ENCODE measurements around the gene ME1. TPM values are rescaled to one million over a fixed set of nuclear protein-coding genes. Genes with fewer than 3 reads are reported as not detected.
"Not testable (repeated sequence)": the region's sequence is repeated elsewhere in the genome, so short reads cannot be mapped to it uniquely, and the experiment has no call there.

The ME1 gene
- total and polyA plus RNA-seq, 7 experiments from 2014 or later, result 0.19 to 0.49 (median 0.29) TPM; not detected in 3

GRCh38 chr6:83308833-83309232 lies 122.0 kb downstream of the ME1 start:
- Histone ChIP-seq H3K27ac (ENCODE audit: low read depth, low read length) (no peak overlapping the region), H3K9me3 (ENCODE audit: control insufficient read depth in 2 of 3, low read length in 3 of 3) (no peaks in the 10 kb centered on the region), H3K4me1 (ENCODE audit: control insufficient read depth in 2 of 2, insufficient read depth in 2 of 2, low read length in 2 of 2) (no peaks in the 10 kb centered on the region), H3K4me3 (ENCODE audit: low read length) (no peak overlapping the region), H3K36me3 (ENCODE audit: control insufficient read depth in 2 of 3, insufficient read depth in 3 of 3, low read length in 3 of 3) (no peaks in the 10 kb centered on the region), H3K27me3 (ENCODE audit: control insufficient read depth in 2 of 2, insufficient read depth in 2 of 2, low read length in 2 of 2) (no peaks in the 10 kb centered on the region)
- no peak for ATAC-seq
- intact Hi-C loops (cut with micrococcal nuclease), result no loop called here
- ChIA-PET CTCF (no interaction called here), POLR2A (no interaction called here)
- peaks cover 0 to 19% (median 5%) of the 10 kb centered on the region in 5 donors for H3K27me3 Mint-ChIP-seq
- H3K9me3 Mint-ChIP-seq, result peaks cover 0 to 1% (median 0%) of the 10 kb centered on the region in 11 donors
- H3K4me1 Mint-ChIP-seq, result peaks cover 0 to 11% (median 0%) of the 10 kb centered on the region in 7 donors
- no peaks in the 10 kb centered on the region for H3K36me3 Mint-ChIP-seq
- DNase-seq, result no peak
- H3K4me3 Mint-ChIP-seq, result no peak overlapping the region
- no peak overlapping the region for H3K27ac Mint-ChIP-seq

GRCh38 chr6:83307849-83308248 lies 123.0 kb downstream of the ME1 start:
- Histone ChIP-seq H3K27me3 (ENCODE audit: control insufficient read depth in 2 of 2, insufficient read depth in 2 of 2, low read length in 2 of 2) (no peaks in the 10 kb centered on the region), H3K27ac (ENCODE audit: low read depth, low read length) (no peak overlapping the region), H3K4me3 (ENCODE audit: low read length) (no peak overlapping the region), H3K4me1 (ENCODE audit: control insufficient read depth in 2 of 2, insufficient read depth in 2 of 2, low read length in 2 of 2) (no peaks in the 10 kb centered on the region), H3K9me3 (ENCODE audit: control insufficient read depth in 2 of 3, low read length in 3 of 3) (no peaks in the 10 kb centered on the region), H3K36me3 (ENCODE audit: control insufficient read depth in 2 of 3, insufficient read depth in 3 of 3, low read length in 3 of 3) (no peaks in the 10 kb centered on the region)
- H3K27ac Mint-ChIP-seq, result no peak overlapping the region
- no peaks in the 10 kb centered on the region for H3K36me3 Mint-ChIP-seq
- POLR2A ChIA-PET, result no interaction called here
- H3K4me3 Mint-ChIP-seq, result no peak overlapping the region
- DNase-seq (no peak), ATAC-seq (no peak)
- H3K9me3 Mint-ChIP-seq, result peaks cover 0 to 1% (median 0%) of the 10 kb centered on the region in 11 donors
- peaks cover 0 to 19% (median 5%) of the 10 kb centered on the region in 5 donors for H3K27me3 Mint-ChIP-seq
- intact Hi-C loops (cut with micrococcal nuclease), result no loop called here
- H3K4me1 Mint-ChIP-seq, result peaks cover 0 to 8% (median 0%) of the 10 kb centered on the region in 7 donors
- CTCF ChIA-PET, result no interaction called here

GRCh38 chr6:83303426-83303825 lies 127.4 kb downstream of the ME1 start:
- Mint-ChIP-seq H3K36me3 (no peaks in the 10 kb centered on the region), H3K27ac (no peak overlapping the region), H3K9me3 (peaks cover 0 to 5% (median 1%) of the 10 kb centered on the region in 11 donors), H3K4me1 (no peaks in the 10 kb centered on the region), H3K27me3 (peaks cover 2 to 19% (median 10%) of the 10 kb centered on the region in 5 donors), H3K4me3 (no peak overlapping the region)
- intact Hi-C loops (cut with micrococcal nuclease), result no loop called here
- ChIA-PET POLR2A (no interaction called here), CTCF (no interaction called here)
- ATAC-seq (no peak), DNase-seq (no peak)
- no peaks in the 10 kb centered on the region for H3K36me3 ChIP-seq (ENCODE audit: control insufficient read depth in 2 of 3, insufficient read depth in 3 of 3, low read length in 3 of 3)
- no peak overlapping the region for H3K27ac ChIP-seq (ENCODE audit: low read depth, low read length)
- no peak overlapping the region for H3K4me3 ChIP-seq (ENCODE audit: low read length)
- H3K9me3 ChIP-seq (ENCODE audit: control insufficient read depth in 2 of 3, low read length in 3 of 3), result no peaks in the 10 kb centered on the region
- no peaks in the 10 kb centered on the region for H3K4me1 ChIP-seq (ENCODE audit: control insufficient read depth in 2 of 2, insufficient read depth in 2 of 2, low read length in 2 of 2)
- H3K27me3 ChIP-seq (ENCODE audit: control insufficient read depth in 2 of 2, insufficient read depth in 2 of 2, low read length in 2 of 2), result no peaks in the 10 kb centered on the region

GRCh38 chr6:83294676-83295075 lies 136.2 kb downstream of the ME1 start:
- H3K27ac ChIP-seq (ENCODE audit: low read depth, low read length), result no peak overlapping the region
- Mint-ChIP-seq H3K9me3 (peaks cover 0 to 11% (median 1%) of the 10 kb centered on the region in 11 donors), H3K27me3 (peaks cover 2 to 30% (median 16%) of the 10 kb centered on the region in 5 donors), H3K36me3 (peaks cover 0 to 9% (median 0%) of the 10 kb centered on the region in 5 donors), H3K27ac (no peak overlapping the region), H3K4me1 (peaks cover 0 to 8% (median 0%) of the 10 kb centered on the region in 7 donors), H3K4me3 (no peak overlapping the region)
- intact Hi-C loops (cut with micrococcal nuclease), result no loop called here
- no peaks in the 10 kb centered on the region for H3K4me1 ChIP-seq (ENCODE audit: control insufficient read depth in 2 of 2, insufficient read depth in 2 of 2, low read length in 2 of 2)
- H3K36me3 ChIP-seq (ENCODE audit: control insufficient read depth in 2 of 3, insufficient read depth in 3 of 3, low read length in 3 of 3), result no peaks in the 10 kb centered on the region
- ChIA-PET CTCF (no interaction called here), POLR2A (no interaction called here)
- no peak overlapping the region for H3K4me3 ChIP-seq (ENCODE audit: low read length)
- no peaks in the 10 kb centered on the region for H3K27me3 ChIP-seq (ENCODE audit: control insufficient read depth in 2 of 2, insufficient read depth in 2 of 2, low read length in 2 of 2)
- DNase-seq (no peak), ATAC-seq (no peak)
- H3K9me3 ChIP-seq (ENCODE audit: control insufficient read depth in 2 of 3, low read length in 3 of 3), result no peaks in the 10 kb centered on the region

- H3K27ac ChIP-seq (ENCODE audit: low read depth, low read length), result no peak overlapping the region
- no peak overlapping the region for H3K4me3 ChIP-seq (ENCODE audit: low read length)
- Mint-ChIP-seq H3K4me1 (peaks cover 0 to 8% (median 0%) of the 10 kb centered on the region in 7 donors), H3K27me3 (peaks cover 0 to 30% (median 16%) of the 10 kb centered on the region in 5 donors), H3K9me3 (peaks cover 0 to 11% (median 1%) of the 10 kb centered on the region in 11 donors), H3K27ac (no peak overlapping the region), H3K36me3 (peaks cover 0 to 9% (median 0%) of the 10 kb centered on the region in 5 donors), H3K4me3 (no peak overlapping the region)
- intact Hi-C loops (cut with micrococcal nuclease), result no loop called here
- ATAC-seq, result no peak
- H3K27me3 ChIP-seq (ENCODE audit: control insufficient read depth in 2 of 2, insufficient read depth in 2 of 2, low read length in 2 of 2), result no peaks in the 10 kb centered on the region
- ChIA-PET POLR2A (no interaction called here), CTCF (no interaction called here)
- H3K9me3 ChIP-seq (ENCODE audit: control insufficient read depth in 2 of 3, low read length in 3 of 3), result no peaks in the 10 kb centered on the region
- no peaks in the 10 kb centered on the region for H3K36me3 ChIP-seq (ENCODE audit: control insufficient read depth in 2 of 3, insufficient read depth in 3 of 3, low read length in 3 of 3)
- no peaks in the 10 kb centered on the region for H3K4me1 ChIP-seq (ENCODE audit: control insufficient read depth in 2 of 2, insufficient read depth in 2 of 2, low read length in 2 of 2)
- DNase-seq, result no peak
Measured at GRCh38 chr6:83292900-83293843, 137.7 kb downstream of the ME1 start.

- H3K27ac Mint-ChIP-seq; H3K27ac ChIP-seq (ENCODE audit: low read depth, low read length); H3K4me1 ChIP-seq (ENCODE audit: control insufficient read depth in 2 of 2, insufficient read depth in 2 of 2, low read length in 2 of 2); H3K36me3 Mint-ChIP-seq; H3K4me1 Mint-ChIP-seq; H3K9me3 ChIP-seq (ENCODE audit: control insufficient read depth in 2 of 3, low read length in 3 of 3); H3K4me3 Mint-ChIP-seq; CTCF ChIA-PET; H3K9me3 Mint-ChIP-seq; H3K4me3 ChIP-seq (ENCODE audit: low read length); POLR2A ChIA-PET; H3K27me3 ChIP-seq (ENCODE audit: control insufficient read depth in 2 of 2, insufficient read depth in 2 of 2, low read length in 2 of 2); H3K27me3 Mint-ChIP-seq; intact Hi-C loops (cut with micrococcal nuclease); DNase-seq; H3K36me3 ChIP-seq (ENCODE audit: control insufficient read depth in 2 of 3, insufficient read depth in 3 of 3, low read length in 3 of 3); ATAC-seq: not testable (repeated sequence)
Measured at GRCh38 chr6:83287298-83287697, 143.6 kb downstream of the ME1 start.

- ChIA-PET CTCF (no interaction called here), POLR2A (no interaction called here)
- peaks cover 0 to 2% (median 0%) of the 10 kb centered on the region in 5 donors for H3K27me3 Mint-ChIP-seq
- ATAC-seq (no peak), DNase-seq (no peak)
- no peaks in the 10 kb centered on the region for H3K4me1 ChIP-seq (ENCODE audit: control insufficient read depth in 2 of 2, insufficient read depth in 2 of 2, low read length in 2 of 2)
- no peaks in the 10 kb centered on the region for H3K27me3 ChIP-seq (ENCODE audit: control insufficient read depth in 2 of 2, insufficient read depth in 2 of 2, low read length in 2 of 2)
- intact Hi-C loops (cut with micrococcal nuclease), result no loop called here
- no peaks in the 10 kb centered on the region for H3K9me3 ChIP-seq (ENCODE audit: control insufficient read depth in 2 of 3, low read length in 3 of 3)
- peaks cover 0 to 8% (median 4%) of the 10 kb centered on the region in 11 donors for H3K9me3 Mint-ChIP-seq
- no peak overlapping the region for H3K4me3 ChIP-seq (ENCODE audit: low read length)
- H3K36me3 Mint-ChIP-seq, result no peaks in the 10 kb centered on the region
- no peaks in the 10 kb centered on the region for H3K36me3 ChIP-seq (ENCODE audit: control insufficient read depth in 2 of 3, insufficient read depth in 3 of 3, low read length in 3 of 3)
- no peak overlapping the region for H3K27ac ChIP-seq (ENCODE audit: low read depth, low read length)
- H3K27ac Mint-ChIP-seq, result no peak overlapping the region
- peaks cover 0 to 2% (median 0%) of the 10 kb centered on the region in 7 donors for H3K4me1 Mint-ChIP-seq
- H3K4me3 Mint-ChIP-seq, result no peak overlapping the region
Measured at GRCh38 chr6:83285917-83286316, 144.9 kb downstream of the ME1 start.

Measured in naive thymus-derived CD4-positive, alpha-beta T cell (primary cell).